D721Med (cell line): ENCODE data around the gene SCN4B.

Experiments
- DNase-seq: peaks from one replicate; pipeline ENCODE4 v3.0.0; 2011; ENCODE audit warnings: low spot score; ENCODE audit not compliant: insufficient read length
- FAIRE-seq: peaks from 2 replicates; lab custom pipeline; 2011; peaks lifted over from hg19 to GRCh38; lab: Jason Lieb, UNC
- TF ChIP-seq, protein P1 (sequence below): IDR thresholded peaks from 2 replicates; pipeline ENCODE4 v1.5.1; 2012; ENCODE audit warnings: mild to moderate bottlenecking, control low read depth; ENCODE audit not compliant: insufficient read depth; ENCODE audit errors: missing control alignments

SCN4B gene

DNA sequence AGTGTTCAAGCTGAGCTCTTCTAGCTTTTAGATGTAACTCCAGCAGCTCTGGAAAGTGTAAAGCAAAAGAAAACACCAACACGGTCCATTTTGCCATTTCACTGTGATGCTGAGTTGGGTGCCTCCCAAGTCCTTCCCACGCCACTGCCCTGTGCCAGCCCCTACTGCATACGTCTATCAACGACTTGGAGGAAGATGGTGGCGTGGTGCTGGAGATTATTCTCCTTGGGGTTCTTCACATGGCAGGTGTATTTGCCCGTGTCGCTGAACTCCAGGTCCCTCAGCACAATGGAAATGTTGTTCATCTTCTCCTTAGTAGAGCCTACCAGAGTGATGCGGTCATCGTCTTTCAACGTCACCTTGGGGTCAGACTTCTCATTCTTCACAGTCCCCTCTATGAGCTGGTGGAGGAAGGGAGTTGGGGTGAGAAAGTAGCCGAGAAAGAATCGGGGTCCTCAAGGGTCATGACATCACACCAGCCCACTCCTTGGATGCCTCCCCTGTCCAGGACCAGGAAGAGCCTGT is 8.9 kb downstream of the SCN4B start:
- no peak for FAIRE-seq
- TF ChIP-seq, protein P1, sequence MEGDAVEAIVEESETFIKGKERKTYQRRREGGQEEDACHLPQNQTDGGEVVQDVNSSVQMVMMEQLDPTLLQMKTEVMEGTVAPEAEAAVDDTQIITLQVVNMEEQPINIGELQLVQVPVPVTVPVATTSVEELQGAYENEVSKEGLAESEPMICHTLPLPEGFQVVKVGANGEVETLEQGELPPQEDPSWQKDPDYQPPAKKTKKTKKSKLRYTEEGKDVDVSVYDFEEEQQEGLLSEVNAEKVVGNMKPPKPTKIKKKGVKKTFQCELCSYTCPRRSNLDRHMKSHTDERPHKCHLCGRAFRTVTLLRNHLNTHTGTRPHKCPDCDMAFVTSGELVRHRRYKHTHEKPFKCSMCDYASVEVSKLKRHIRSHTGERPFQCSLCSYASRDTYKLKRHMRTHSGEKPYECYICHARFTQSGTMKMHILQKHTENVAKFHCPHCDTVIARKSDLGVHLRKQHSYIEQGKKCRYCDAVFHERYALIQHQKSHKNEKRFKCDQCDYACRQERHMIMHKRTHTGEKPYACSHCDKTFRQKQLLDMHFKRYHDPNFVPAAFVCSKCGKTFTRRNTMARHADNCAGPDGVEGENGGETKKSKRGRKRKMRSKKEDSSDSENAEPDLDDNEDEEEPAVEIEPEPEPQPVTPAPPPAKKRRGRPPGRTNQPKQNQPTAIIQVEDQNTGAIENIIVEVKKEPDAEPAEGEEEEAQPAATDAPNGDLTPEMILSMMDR = no peak
- DNase-seq = no peak

GRCh38 chr11:118142809-118143208 is 9.8 kb downstream of the SCN4B start:
- DNase-seq = no peak
- TF ChIP-seq, protein P1 = no peak
- FAIRE-seq = no peak

DNA sequence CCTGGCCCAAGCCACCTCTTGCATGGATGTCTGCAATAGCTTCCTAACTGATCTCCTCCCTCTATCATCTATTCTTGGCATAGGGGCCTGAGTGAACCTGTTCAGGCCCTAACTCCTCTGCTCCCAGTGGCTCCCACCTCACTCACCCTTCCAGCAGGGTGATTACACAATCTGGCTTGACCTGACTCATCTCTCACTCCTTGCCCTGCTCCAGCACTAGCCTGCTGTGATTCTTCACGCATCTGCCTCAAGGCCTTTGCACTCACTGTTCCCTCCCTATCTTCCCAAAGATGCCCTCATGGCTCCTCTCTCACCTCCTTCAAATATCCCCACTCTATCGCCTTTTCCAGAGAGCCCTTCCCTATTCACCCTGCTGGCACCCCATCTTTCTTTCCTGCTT is 10.5 kb downstream of the SCN4B start:
- no peak for FAIRE-seq
- DNase-seq = no peak
- TF ChIP-seq, protein P1 = no peak

DNA sequence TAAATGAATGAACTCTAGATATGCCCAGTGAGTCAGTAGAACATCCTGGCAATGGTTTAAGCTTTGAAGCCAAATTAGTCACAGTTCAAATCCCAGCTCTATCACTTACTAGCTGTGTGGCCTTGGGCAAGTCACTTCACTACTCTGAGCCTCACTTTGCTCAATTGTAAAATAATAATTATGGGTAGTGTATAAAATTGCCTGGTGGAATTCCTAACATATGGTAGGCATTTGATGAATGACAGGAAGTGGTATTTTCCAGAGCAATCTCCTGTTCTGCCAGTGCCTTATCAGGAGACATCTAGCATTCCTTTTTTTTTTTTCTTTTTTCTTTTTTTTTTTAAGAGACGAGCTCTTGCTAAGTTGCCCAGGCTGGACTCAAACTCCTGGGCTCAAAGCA is 13.0 kb downstream of the SCN4B start:
- DNase-seq (no peak), FAIRE-seq (no peak)
- TF ChIP-seq, protein P1 = no peak

DNA sequence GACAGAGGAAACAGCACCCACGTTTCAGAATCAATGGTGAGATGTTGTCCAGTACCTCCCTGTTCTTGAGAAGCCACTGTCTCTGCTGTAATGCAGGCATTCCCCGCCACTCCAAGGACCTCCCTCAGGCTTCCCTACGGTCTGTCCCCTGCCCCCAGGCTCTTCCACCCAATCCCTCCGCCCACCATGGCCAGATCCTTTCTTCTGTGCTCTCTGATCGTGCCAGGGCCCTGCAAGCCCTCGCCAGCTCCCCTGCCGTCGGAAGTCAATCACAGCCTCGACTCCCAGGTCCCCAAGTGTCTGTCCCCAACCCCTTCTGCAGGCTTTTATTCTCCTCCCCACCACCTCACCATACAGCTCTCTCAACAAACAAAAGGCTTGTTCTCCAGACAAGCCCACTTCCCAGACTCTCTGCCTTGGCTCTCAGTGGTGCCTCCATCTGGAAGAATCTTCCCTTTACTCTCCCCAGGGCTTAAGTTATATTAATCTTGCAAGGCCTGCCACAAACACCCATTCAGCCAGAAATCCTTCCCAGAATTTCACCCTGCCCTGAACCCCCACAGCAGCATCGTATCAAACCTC is 13.7 kb downstream of the SCN4B start:
- TF ChIP-seq, protein P1 = no peak
- DNase-seq (no peak), FAIRE-seq (no peak)

GRCh38 chr11:118136801-118137200 is 15.8 kb downstream of the SCN4B start:
- TF ChIP-seq, protein P1 = no peak
- no peak for FAIRE-seq
- no peak for DNase-seq

GRCh38 chr11:118136341-118136740 is 16.3 kb downstream of the SCN4B start:
- TF ChIP-seq, protein P1 = no peak
- FAIRE-seq = no peak
- no peak for DNase-seq
